Spleen (tissue), 11 donors: ENCODE measurements around the gene LRRN4CL. TPM values are rescaled to one million over a fixed set of nuclear protein-coding genes. Genes with fewer than 3 reads are reported as not detected.
"Not testable (repeated sequence)": the region's sequence is repeated elsewhere in the genome, so short reads cannot be mapped to it uniquely, and the experiment has no call there.

Experiments used
- DNase-seq: peaks from one replicate; pipeline ENCODE4 v3.0.0-alpha.2; 2020
- H3K27ac ChIP-seq, 8 donors: fragments of 200-600 bp; sonication (generic) in 7 of 8; 1 replicate in 4 of 8; 2 replicates in 4 of 8; pipeline versions ENCODE4 v1.5.0 to v1.8.0; 2016 to 2021; ENCODE audit warnings: inconsistent platforms in 4 of 8, mild to moderate bottlenecking in 4 of 8, moderate library complexity in 1 of 8
- H3K27me3 ChIP-seq, 7 donors: fragments of 200-600 bp; sonication (generic) in 6 of 7; replicated peaks in 1 of 7; 1 replicate in 4 of 7; 2 replicates in 3 of 7; pipeline versions ENCODE4 v1.5.0 to v1.8.0; 2016 to 2021; ENCODE audit warnings: inconsistent platforms in 3 of 7, mild to moderate bottlenecking in 1 of 7
- H3K36me3 ChIP-seq, 6 donors: fragments of 200-600 bp; sonication (generic) in 5 of 6; 1 replicate in 4 of 6; 2 replicates in 2 of 6; pipeline versions ENCODE4 v1.5.0 to v1.8.0; 2016 to 2021; ENCODE audit warnings: inconsistent platforms in 2 of 6
- H3K4me1 ChIP-seq, 6 donors: fragments of 200-600 bp; sonication (generic) in 5 of 6; 1 replicate in 3 of 6; 2 replicates in 3 of 6; pipeline versions ENCODE4 v1.5.0 to v1.8.0; 2016 to 2021; ENCODE audit warnings: inconsistent platforms in 3 of 6
- H3K4me3 ChIP-seq, 8 donors: fragments of 200-600 bp; sonication (generic) in 7 of 8; 1 replicate in 4 of 8; 2 replicates in 4 of 8; pipeline versions ENCODE4 v1.5.0 to v1.8.0; 2016 to 2021; ENCODE audit warnings: inconsistent platforms in 4 of 8, mild to moderate bottlenecking in 4 of 8, moderate library complexity in 2 of 8
- H3K9me3 ChIP-seq, 8 donors: fragments of 200-600 bp; sonication (generic) in 7 of 8; 1 replicate in 4 of 8; 2 replicates in 4 of 8; pipeline versions ENCODE4 v1.5.0 to v1.8.0; 2016 to 2021; ENCODE audit warnings: inconsistent platforms in 4 of 8
- CTCF ChIP-seq, 11 experiments: fragments of 200-600 bp in 7 of 11; fragments of 450-650 bp in 4 of 11; sonication (generic) in 4 of 11; IDR thresholded peaks in 8 of 11; conservative IDR thresholded peaks in 3 of 11; 1 replicate in 7 of 11; 2 replicates in 4 of 11; pipeline versions ENCODE4 v1.4.0 to v1.8.0; 2016 to 2021; ENCODE audit warnings: antibody characterized with exemption in 11 of 11, inconsistent platforms in 4 of 11, mild to moderate bottlenecking in 1 of 11
- POLR2A ChIP-seq, 3 donors: fragments of 450-650 bp; IDR thresholded peaks; one replicate each; pipeline ENCODE4 v1.5.1; 2017; ENCODE audit warnings: antibody characterized with exemption in 3 of 3, mild to moderate bottlenecking in 1 of 3
- POLR2AphosphoS5 ChIP-seq, 3 donors: sonication (generic); formaldehyde crosslinking; IDR thresholded peaks; one replicate each; pipeline ENCODE4 v1.5.1; 2017; ENCODE audit warnings: antibody characterized with exemption in 3 of 3
- WGBS, 5 donors: extraction: QIAGEN DNeasy Blood & Tissue Kit in 3 of 5; methylation state at CpG; one replicate each; pipeline versions ENCODE4 v1.1.5 to v1.1.7; 2013 to 2018; 5-methylcytosine and 5-hydroxymethylcytosine counted together
- intact Hi-C: fragments of 100-400 bp; cut with DNase I; formaldehyde crosslinking; loops from one replicate; pipeline ENCODE4 v1.15.0; 2023; ENCODE audit warnings: low total_unique reads
- polyA plus RNA-seq, 3 donors: library from polyadenylated mRNA; stranded (reverse); fragments of 200-250 nt; gene quantifications; one replicate each; pipeline ENCODE4 v1.2.1, GENCODE V29; 2013
- total RNA-seq, 7 donors: library from RNA; depleted of rRNA in 3 of 7; stranded (reverse); fragments of >200 nt in 3 of 7; fragmentation: NEBNext Ultra II Directional in 4 of 7; extraction: Animal tissue kit (Norgen Biotek cat#: 25700) in 4 of 7; gene quantifications; one replicate each; pipeline versions ENCODE4 v1.1.0 to v1.2.1, GENCODE V29; 2016 to 2021
- donor health status: healthy with polysubstance abuse.
- donor health status: DM: no; HTN: no; CAD: no; lungs with moderate emphysema.
- donor health status: DM: no; HTN: no; CAD: no.
- donor health status: Bipolar disorder and iron deficiency.
- donor health status: healthy.
- donor health status: DM: no; HTN: no; CAD: no.
- donor health status: DM: yes; HTN: yes; CAD: no.

Gene LRRN4CL
- total and polyA plus RNA-seq, 10 donors = 0.04 to 0.48 (median 0.17) TPM; not detected in 7

DNA sequence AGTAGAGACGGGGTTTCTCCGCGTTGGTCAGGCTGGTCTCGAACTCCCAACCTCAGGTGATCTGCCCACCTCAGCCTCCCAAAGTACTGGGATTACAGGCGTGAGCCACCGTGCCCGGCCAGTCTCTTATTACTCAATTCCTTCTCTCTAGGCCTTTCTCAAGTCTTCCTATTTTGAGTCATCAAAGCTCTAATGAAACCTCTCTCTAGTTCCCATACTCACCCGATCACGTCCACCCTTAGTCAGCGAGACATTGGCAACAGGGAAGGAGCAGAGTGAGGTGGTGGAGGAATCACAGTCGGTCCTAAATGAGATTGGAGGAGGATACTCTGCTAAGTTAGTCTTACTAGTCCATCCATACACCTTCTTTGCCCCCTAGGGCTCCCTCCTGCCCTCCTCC is 12.9 kb upstream of the LRRN4CL start:
- intact Hi-C loops = no loop called here
- Histone ChIP-seq H3K9me3 (no peaks in the 10 kb centered on the region), H3K4me3 (no peak overlapping the region), H3K36me3 (peaks cover 0 to 25% (median 3%) of the 10 kb centered on the region in 6 donors), H3K27ac (peak overlapping the region in 3 of 8 donors; percentile 33 to 56 (median 38)), H3K27me3 (no peaks in the 10 kb centered on the region), H3K4me1 (peaks cover 15 to 45% (median 22%) of the 10 kb centered on the region in 6 donors)
- DNase-seq = no peak
- 62 to 83% (median 76%) methylated on average over 8 to 11 of the region's 11 CpGs for WGBS, 5 donors
- no peak for TF ChIP-seq POLR2AphosphoS5 (IDR thresholded peaks at IDR 0.05)
- TF ChIP-seq CTCF (IDR thresholded peaks at IDR 0.05 in 8 of 11, conservative IDR thresholded peaks at IDR 0.05 in 3 of 11) = no peak
- no peak for TF ChIP-seq POLR2A (IDR thresholded peaks at IDR 0.05)

GRCh38 chr11:62694455-62695167 is 5.3 kb upstream of the LRRN4CL start:
- 45 to 57% (median 52%) methylated on average over 14 of the region's 14 CpGs for WGBS, 5 donors
- intact Hi-C loops = loop anchor here (10.0 kb wide), 2 partner anchors 270 to 300 kb away; no protein-coding TSS in a partner anchor
- TF ChIP-seq POLR2AphosphoS5 (IDR thresholded peaks at IDR 0.05) (peak in 1 of 3 donors; percentile 56), POLR2A (IDR thresholded peaks at IDR 0.05) (no peak), CTCF (IDR thresholded peaks at IDR 0.05 in 8 of 11, conservative IDR thresholded peaks at IDR 0.05 in 3 of 11) (peak; percentile 51 to 92 (median 81))

GRCh38 chr11:62693624-62694023 is 4.3 kb upstream of the LRRN4CL start:
- H3K4me1 ChIP-seq, H3K27ac ChIP-seq, DNase-seq, H3K4me3 ChIP-seq, H3K9me3 ChIP-seq, H3K27me3 ChIP-seq: not testable (repeated sequence)
- 69 to 94% (median 75%) methylated on average over 4 of the region's 4 CpGs for WGBS, 5 donors
- intact Hi-C loops = loop anchor here (10.0 kb wide), 2 partner anchors 269 to 299 kb away; no protein-coding TSS in a partner anchor
- peaks cover 3 to 52% (median 30%) of the 10 kb centered on the region in 6 donors for H3K36me3 ChIP-seq

More at GRCh38 chr11:62694455-62695167, 5.3 kb upstream of the LRRN4CL start:
- DNase-seq = peak; percentile 90
- Histone ChIP-seq H3K4me1 (peaks cover 0 to 9% (median 6%) of the 10 kb centered on the region in 6 donors), H3K4me3 (no peak overlapping the region), H3K27me3 (no peaks in the 10 kb centered on the region), H3K27ac (no peak overlapping the region), H3K36me3 (peaks cover 3 to 47% (median 30%) of the 10 kb centered on the region in 6 donors), H3K9me3 (no peaks in the 10 kb centered on the region)

DNA sequence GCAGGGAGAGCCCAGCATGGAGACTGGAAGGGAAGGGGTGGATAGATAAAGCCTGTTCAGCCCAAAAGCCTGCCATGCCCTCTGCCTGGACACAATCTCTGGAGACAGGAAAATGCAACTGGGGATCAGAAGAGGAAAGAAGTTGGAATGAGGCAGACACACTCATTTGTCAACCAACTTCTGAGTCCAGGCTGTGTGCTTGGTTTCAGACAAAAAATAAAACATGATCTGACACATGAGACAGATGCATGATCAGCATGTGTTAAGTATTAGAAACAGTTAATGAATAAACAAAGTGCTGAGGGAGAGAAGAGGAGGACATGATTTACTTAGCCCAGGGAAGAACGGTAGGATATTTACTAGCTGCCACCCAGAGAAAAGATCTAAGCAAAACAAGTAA is 839 bp downstream of the LRRN4CL start:
- 77 to 92% (median 86%) methylated on average over 1 of the region's 1 CpG for WGBS, 5 donors
- intact Hi-C loops = no loop called here

More for the DNA sequence above, 839 bp downstream of the LRRN4CL start:
- H3K27me3 ChIP-seq = peaks cover 6 to 23% (median 16%) of the 10 kb centered on the region in 7 donors
- DNase-seq = no peak
- no peak for TF ChIP-seq POLR2AphosphoS5 (IDR thresholded peaks at IDR 0.05)
- TF ChIP-seq POLR2A (IDR thresholded peaks at IDR 0.05) = no peak
- TF ChIP-seq CTCF (IDR thresholded peaks at IDR 0.05 in 8 of 11, conservative IDR thresholded peaks at IDR 0.05 in 3 of 11) = no peak
- no peak overlapping the region for H3K27ac ChIP-seq
- H3K4me3 ChIP-seq = no peak overlapping the region
- peaks cover 0 to 11% (median 4%) of the 10 kb centered on the region in 6 donors for H3K4me1 ChIP-seq
- H3K9me3 ChIP-seq = no peaks in the 10 kb centered on the region
- H3K36me3 ChIP-seq = peaks cover 3 to 44% (median 29%) of the 10 kb centered on the region in 6 donors
